Loucy (cell line): ENCODE data around the gene TUT7.

Experiments
- EZH2phosphoT487 ChIP-seq: fragments of 200-600 bp; IDR thresholded peaks from 2 replicates; pipeline ENCODE4 v1.6.1; 2018; ENCODE audit warnings: antibody characterized with exemption, mild to moderate bottlenecking, moderate library complexity, borderline replicate concordance
- TF ChIP-seq, protein P1 (sequence below): fragments of 200-600 bp; sonication (generic); conservative IDR thresholded peaks from 2 replicates; pipeline ENCODE4 v1.5.1; 2014; ENCODE audit warnings: mild to moderate bottlenecking, antibody characterized with exemption, low read length

DNA sequence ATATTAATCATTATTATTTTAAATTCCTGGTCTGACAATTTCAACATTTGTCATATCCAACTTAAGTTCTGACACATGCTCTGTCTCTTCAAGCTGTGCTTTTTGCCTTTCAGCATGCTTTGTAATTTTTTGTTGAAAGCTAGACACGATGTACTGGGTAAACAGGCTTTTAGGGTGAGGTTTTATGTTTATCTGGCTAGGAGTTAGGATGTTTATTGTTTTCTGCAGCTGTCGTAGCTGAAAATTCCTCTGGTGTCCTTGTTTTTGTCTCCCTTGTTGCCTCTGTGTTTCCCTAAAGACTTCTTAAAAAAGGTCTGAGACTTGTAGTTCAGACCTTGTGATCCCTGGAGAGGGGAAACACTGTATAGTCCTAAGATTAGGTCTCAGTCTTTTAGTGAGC lies 20.6 kb downstream of the TUT7 start:
- TF ChIP-seq, protein P1, sequence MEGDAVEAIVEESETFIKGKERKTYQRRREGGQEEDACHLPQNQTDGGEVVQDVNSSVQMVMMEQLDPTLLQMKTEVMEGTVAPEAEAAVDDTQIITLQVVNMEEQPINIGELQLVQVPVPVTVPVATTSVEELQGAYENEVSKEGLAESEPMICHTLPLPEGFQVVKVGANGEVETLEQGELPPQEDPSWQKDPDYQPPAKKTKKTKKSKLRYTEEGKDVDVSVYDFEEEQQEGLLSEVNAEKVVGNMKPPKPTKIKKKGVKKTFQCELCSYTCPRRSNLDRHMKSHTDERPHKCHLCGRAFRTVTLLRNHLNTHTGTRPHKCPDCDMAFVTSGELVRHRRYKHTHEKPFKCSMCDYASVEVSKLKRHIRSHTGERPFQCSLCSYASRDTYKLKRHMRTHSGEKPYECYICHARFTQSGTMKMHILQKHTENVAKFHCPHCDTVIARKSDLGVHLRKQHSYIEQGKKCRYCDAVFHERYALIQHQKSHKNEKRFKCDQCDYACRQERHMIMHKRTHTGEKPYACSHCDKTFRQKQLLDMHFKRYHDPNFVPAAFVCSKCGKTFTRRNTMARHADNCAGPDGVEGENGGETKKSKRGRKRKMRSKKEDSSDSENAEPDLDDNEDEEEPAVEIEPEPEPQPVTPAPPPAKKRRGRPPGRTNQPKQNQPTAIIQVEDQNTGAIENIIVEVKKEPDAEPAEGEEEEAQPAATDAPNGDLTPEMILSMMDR: no peak
- no peak for TF ChIP-seq EZH2phosphoT487
